ENCODE data around the gene CRTAP.

- no peak for TF ChIP-seq POLR2A (IDR thresholded peaks at IDR 0.05)
- no peak for TF ChIP-seq CTCF (IDR thresholded peaks at IDR 0.05)
Observed at GRCh38 chr3:33186524-33187367, 72.9 kb downstream of the CRTAP start.
